ENCODE measurements around the gene KISS1.
"Not testable (repeated sequence)": the region's sequence is repeated elsewhere in the genome, so short reads cannot be mapped to it uniquely, and the experiment has no call there.

The KISS1 gene

GRCh38 chr1:204196068-204196795 is at the start of gene KISS1:
Gene KISS1, minus strand, starts transcription at chr1:204196491. Its CDS starts 3,615 bp downstream, at chr1:204192876.
- DNase-seq (ENCODE audit: low read depth), result no peak

GRCh38 chr1:204242920-204243319 is 46.6 kb upstream of the KISS1 start:
- no peak for DNase-seq (ENCODE audit: low read depth)

- DNase-seq (ENCODE audit: low read depth), result no peak
These were observed 45.6 kb upstream of the KISS1 start for GRCh38 chr1:204241914-204242313.

GRCh38 chr1:204241050-204241449 is 44.8 kb upstream of the KISS1 start:
- no peak for DNase-seq (ENCODE audit: low read depth)

- DNase-seq (ENCODE audit: low read depth), result no peak
These were observed 43.9 kb upstream of the KISS1 start for GRCh38 chr1:204240233-204240632.

GRCh38 chr1:204239401-204239800 is 43.1 kb upstream of the KISS1 start:
- not testable (repeated sequence) for DNase-seq (ENCODE audit: low read depth)

GRCh38 chr1:204238520-204238919 is 42.2 kb upstream of the KISS1 start:
- not testable (repeated sequence) for DNase-seq (ENCODE audit: low read depth)

- DNase-seq (ENCODE audit: low read depth), result not testable (repeated sequence)
These were observed 41.2 kb upstream of the KISS1 start for GRCh38 chr1:204237515-204237914.

- no peak for DNase-seq (ENCODE audit: low read depth)
These were observed 36.2 kb upstream of the KISS1 start for GRCh38 chr1:204232526-204232925.

GRCh38 chr1:204230211-204230610 is 33.9 kb upstream of the KISS1 start:
- no peak for DNase-seq (ENCODE audit: low read depth)

- DNase-seq (ENCODE audit: low read depth), result no peak
These were observed 32.6 kb upstream of the KISS1 start for GRCh38 chr1:204228896-204229295.

- DNase-seq (ENCODE audit: low read depth), result no peak
These were observed 31.9 kb upstream of the KISS1 start for GRCh38 chr1:204227996-204228785.

GRCh38 chr1:204227351-204227750 is 31.1 kb upstream of the KISS1 start:
- DNase-seq (ENCODE audit: low read depth), result no peak

- DNase-seq (ENCODE audit: low read depth), result no peak
These were observed 29.8 kb upstream of the KISS1 start for GRCh38 chr1:204225841-204226735.

GRCh38 chr1:204224655-204225054 is 28.4 kb upstream of the KISS1 start:
- DNase-seq (ENCODE audit: low read depth), result no peak

GRCh38 chr1:204223129-204223860 is 27.0 kb upstream of the KISS1 start:
- no peak for DNase-seq (ENCODE audit: low read depth)

GRCh38 chr1:204222764-204223055 is 26.4 kb upstream of the KISS1 start:
- no peak for DNase-seq (ENCODE audit: low read depth)

- DNase-seq (ENCODE audit: low read depth), result no peak
These were observed 25.9 kb upstream of the KISS1 start for GRCh38 chr1:204222006-204222763.

- DNase-seq (ENCODE audit: low read depth), result no peak
These were observed 25.0 kb upstream of the KISS1 start for GRCh38 chr1:204221271-204221670.

- DNase-seq (ENCODE audit: low read depth), result no peak
These were observed 23.8 kb upstream of the KISS1 start for GRCh38 chr1:204219971-204220616.

GRCh38 chr1:204218552-204218951 is 22.3 kb upstream of the KISS1 start:
- DNase-seq (ENCODE audit: low read depth), result no peak
